GM21737 (cell line): Measurements from ENCODE around the gene CDRT15L2.
"Not testable (repeated sequence)": the region's sequence is repeated elsewhere in the genome, so short reads cannot be mapped to it uniquely, and the experiment has no call there.

Source experiments
- ATAC-seq: cut with Tn5 transposase; IDR thresholded peaks from one replicate; pipeline ENCODE4 v1.9.1; 2021; ENCODE audit warnings: mild to moderate bottlenecking, moderate library complexity; ENCODE audit not compliant: unreplicated experiment

CDRT15L2 gene

GRCh38 chr17:20571653-20572052 lies 7.9 kb upstream of the CDRT15L2 start:
- ATAC-seq, result not testable (repeated sequence)

GRCh38 chr17:20573216-20573615 lies 6.3 kb upstream of the CDRT15L2 start:
- ATAC-seq, result not testable (repeated sequence)

GRCh38 chr17:20575071-20575470 lies 4.5 kb upstream of the CDRT15L2 start:
- ATAC-seq, result not testable (repeated sequence)

- ATAC-seq, result not testable (repeated sequence)
Observed at GRCh38 chr17:20583891-20584577, 4.5 kb downstream of the CDRT15L2 start.

- ATAC-seq, result not testable (repeated sequence)
Observed at GRCh38 chr17:20588744-20589453, 9.4 kb downstream of the CDRT15L2 start.

- ATAC-seq, result not testable (repeated sequence)
Observed at GRCh38 chr17:20589454-20589810, 9.9 kb downstream of the CDRT15L2 start.

- not testable (repeated sequence) for ATAC-seq
Observed at GRCh38 chr17:20591040-20591439, 11.5 kb downstream of the CDRT15L2 start.

GRCh38 chr17:20605568-20605967 lies 26.0 kb downstream of the CDRT15L2 start:
- not testable (repeated sequence) for ATAC-seq

- ATAC-seq, result not testable (repeated sequence)
Observed at GRCh38 chr17:20609490-20609889, 30.0 kb downstream of the CDRT15L2 start.

GRCh38 chr17:20611309-20611708 lies 31.8 kb downstream of the CDRT15L2 start:
- no peak for ATAC-seq

GRCh38 chr17:20612635-20613034 lies 33.1 kb downstream of the CDRT15L2 start:
- ATAC-seq, result no peak

GRCh38 chr17:20613248-20613647 lies 33.7 kb downstream of the CDRT15L2 start:
- no peak for ATAC-seq

GRCh38 chr17:20613905-20614304 lies 34.4 kb downstream of the CDRT15L2 start:
- no peak for ATAC-seq

GRCh38 chr17:20615461-20615860 lies 35.9 kb downstream of the CDRT15L2 start:
- ATAC-seq, result not testable (repeated sequence)
